GM04503 (cell line): ENCODE results near the gene ANKRD11.
A peak's percentile ranks its signal among the peaks of the same experiment; 100 is the strongest.
"Not testable (repeated sequence)": the region's sequence is repeated elsewhere in the genome, so short reads cannot be mapped to it uniquely, and the experiment has no call there.

Experiments
- DNase-seq: peaks from one replicate; pipeline ENCODE4 v3.0.0-alpha.2; 2012; ENCODE audit warnings: low read depth

Gene ANKRD11

DNA sequence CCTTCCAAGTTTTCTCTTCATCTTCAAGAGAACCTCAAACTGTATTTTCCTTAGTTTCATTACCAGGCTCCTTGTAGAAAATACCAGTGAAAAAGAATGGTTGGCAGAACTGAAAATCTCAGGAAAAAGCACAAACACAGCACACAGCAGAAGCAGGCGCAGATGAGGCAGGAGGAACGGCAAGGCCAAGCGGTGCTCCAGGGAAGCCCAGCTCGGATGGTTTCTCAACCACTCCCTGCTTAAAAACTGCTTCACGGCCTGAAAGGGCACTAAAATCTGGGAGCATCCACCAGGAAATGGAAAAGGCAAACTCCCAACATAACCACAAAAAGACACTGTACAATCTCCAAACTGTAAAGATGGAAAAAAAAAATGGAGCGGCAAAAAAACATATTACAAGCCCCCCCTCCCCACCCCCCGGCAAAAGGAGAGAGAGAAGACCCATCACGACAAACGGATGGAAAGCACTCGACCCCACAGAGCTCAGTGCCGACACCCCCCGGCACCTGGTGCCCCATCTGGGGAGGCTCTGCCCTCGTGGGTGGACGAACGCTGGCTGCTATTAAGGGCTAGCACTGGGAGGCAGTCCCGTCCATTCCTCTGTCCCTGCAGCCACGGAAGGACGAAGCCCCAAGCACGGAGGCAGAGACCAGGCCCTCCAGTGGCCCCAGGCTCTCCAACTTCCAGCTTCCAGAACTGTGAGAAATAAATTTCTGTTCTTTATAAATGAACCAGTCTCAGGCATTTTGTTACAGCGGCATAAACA, 145.3 kb downstream of the ANKRD11 start:
- DNase-seq, result no peak

DNA sequence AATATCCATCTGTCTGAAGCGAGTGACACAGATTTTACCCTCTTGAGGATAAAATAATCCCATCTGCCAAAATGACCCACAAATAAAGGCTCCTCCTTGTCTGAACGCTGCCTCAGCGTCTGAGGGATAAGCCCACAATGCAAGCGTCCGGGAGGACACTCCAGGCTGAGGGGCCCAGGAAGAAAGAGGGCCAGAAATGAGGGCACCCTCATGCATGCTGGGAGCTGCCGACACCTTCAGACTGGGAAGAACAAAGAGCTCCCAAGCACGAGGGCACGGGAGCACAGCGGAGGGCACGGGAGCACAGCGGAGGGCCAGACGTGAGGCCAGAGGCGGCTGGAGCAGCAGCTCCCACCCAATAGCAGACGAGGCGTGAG, 145.9 kb downstream of the ANKRD11 start:
- DNase-seq, result no peak

DNA sequence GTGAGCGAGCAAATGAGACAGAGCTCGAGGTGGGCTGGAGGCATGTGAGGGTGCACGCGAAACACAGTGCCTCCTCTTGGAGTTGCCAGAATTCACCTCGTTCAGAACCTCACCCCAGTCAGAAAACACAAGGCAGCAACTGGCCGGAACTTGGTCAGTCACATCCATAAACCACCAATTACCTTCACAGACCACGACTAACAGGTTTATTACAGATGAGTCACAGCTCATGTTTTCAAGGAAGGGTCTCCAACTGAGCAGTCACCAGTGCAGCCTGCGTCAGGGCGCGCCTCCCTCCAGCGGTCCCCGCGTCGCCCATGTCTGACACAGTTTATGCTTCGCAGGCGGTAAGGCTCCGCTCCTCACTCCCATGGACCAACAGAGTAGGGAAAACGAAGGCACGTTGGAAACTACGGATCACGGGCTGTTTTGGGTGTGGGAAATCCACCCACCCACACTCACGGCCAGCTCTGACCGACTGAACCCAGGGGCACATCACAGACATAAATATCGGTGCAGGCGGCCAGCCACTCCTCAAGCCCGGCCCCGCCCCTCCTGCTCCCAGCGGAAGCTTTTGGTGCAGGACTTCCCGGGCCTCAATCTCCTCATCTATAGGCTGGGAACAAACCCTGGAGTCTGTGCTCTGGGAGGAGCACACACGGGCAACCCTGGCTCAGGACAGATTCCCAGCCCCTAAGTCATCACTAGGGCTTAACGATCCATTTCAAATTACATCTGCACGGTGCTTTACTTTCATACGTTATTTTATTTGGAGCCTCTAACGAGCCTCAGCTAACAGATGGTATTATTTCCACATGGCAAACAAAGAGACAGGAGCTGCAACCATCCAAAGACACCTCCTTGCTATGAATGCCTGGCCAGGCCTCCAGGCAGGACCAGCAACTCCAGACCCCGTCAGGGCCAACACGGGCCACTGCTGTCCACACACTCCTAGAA, 146.6 kb downstream of the ANKRD11 start:
- DNase-seq, result no peak

DNA sequence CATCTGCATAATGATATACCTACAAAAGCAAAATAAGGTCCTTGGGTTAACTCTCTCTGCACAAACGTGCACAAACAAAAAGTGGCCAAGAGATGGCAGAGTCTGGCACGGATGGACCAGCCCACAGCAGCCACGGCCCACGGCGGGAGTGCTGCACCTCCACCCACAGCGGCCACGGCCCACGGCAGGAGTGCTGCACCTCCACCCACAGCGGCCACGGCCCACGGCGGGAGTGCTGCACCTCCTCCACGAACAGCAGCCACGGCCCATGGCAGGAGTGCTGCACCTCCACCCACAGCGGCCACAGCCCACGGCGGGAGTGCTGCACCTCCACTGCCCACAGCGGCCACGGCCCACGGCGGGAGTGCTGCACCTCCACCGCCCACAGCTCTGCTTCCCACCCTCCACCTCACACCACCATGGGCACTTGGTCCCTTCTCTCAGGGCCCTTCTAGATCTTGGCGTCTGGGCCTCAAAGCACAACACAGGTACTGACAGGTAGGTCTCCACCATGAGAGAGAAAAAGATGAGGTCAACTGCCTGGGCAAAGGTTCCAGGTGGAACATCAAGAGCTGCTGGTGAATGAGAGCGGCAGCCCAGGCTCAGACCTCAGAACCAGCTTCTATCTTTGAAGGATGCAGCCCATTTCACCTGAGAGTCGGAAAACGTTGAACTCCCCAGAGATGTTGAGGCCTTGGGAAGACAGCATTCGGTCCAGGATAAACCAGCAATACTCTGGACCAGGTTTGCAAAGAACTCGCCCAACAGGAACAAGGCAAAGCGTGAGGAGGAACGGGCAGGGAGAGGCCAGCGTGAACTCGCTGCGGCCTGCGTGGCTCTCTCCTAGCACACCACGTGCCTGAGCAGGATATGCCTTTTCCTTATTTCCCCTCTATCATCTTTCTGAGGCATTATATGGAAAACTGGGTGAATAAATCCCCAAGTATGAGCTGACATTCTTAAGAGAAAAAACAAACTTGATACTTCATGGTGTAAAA, 148.4 kb downstream of the ANKRD11 start:
- DNase-seq, result no peak

DNA sequence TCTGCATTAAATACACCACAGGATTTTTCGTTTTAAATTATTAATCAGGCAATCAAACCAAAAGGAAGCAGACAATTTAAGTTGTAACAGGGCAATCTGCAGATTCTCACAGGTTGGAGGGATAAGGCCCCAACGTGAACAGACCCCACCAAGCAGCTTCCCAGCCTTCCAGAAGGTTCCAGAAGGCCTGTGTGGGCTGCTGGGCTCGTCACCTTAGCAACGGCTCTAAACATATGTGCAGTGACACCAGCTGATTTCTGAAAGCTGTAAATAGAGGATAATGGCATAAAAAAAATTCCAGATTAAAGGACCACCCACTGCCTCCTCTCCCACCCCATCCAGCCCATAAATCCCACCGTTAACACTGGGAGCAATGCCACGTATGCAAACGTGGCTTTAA, 149.1 kb downstream of the ANKRD11 start:
- DNase-seq, result no peak

DNA sequence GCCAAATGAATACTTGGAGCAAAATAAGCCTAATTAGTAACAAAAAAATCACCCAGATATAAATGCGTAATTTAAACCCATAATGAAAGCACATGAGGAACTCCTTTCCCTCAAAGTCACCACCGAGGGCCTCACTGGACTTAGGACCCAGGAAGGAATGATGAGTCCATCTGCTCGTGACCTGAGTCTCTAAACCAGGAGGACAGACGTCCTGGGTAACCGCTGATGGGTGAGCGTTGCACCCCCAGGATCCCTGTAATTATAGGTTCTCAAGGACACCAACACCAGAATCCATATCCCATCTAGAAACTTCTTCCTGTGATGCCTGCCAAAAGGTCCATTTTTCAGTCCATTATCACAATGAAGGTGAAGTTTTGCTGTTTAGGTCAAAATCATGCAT, 151.5 kb downstream of the ANKRD11 start:
- DNase-seq, result no peak

DNA sequence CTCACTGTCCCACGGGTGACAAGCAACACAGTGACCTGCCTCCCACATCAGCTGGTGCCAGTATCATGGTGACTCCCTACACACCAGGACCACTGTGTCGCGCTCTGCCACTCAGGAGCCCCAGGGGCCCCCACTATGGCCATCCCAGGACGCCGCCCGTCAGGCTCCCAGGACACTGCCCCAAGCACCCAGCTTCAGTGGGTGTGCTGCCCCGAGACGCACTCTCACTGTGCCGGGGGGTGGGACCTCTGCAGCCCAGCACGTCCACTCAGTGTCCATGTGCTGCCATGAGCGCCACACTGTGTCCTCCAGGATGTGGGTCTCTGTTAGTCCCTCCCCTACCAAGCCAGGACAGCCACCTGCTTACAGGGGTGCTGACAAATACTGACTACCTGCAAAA, 152.4 kb downstream of the ANKRD11 start:
- no peak for DNase-seq

DNA sequence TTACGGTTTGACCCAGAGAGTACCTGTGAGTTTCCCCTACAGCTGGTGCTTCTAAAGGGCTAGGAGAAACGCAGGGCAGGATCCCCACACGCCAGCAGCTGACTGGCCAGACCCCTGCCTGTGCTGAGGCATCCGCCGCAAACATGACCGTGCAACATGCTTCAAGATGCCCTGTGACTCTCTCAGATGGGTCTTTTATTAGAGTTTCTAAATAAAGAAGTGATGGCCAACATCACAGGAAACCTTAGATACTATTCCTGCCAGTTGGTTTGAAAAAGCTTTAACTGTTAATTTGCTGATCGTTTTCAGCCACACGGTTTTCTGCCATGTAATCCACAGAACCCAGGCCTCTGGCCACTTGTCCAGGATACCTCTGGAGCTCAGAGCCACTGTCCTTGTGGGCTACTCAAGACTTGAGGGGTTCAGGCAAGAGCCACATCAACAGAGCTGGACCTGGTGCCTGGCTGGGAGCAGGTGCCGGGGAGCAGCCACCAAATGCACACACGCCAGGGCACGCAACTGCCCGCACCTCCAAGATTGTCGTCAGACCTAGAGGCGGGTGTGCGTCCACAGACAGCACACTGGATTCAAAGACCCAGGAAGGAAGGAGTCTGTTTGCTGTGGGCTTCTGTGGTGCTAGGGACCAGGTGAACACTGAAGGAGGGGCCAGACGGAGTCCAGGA, 154.4 kb downstream of the ANKRD11 start:
- no peak for DNase-seq

DNA sequence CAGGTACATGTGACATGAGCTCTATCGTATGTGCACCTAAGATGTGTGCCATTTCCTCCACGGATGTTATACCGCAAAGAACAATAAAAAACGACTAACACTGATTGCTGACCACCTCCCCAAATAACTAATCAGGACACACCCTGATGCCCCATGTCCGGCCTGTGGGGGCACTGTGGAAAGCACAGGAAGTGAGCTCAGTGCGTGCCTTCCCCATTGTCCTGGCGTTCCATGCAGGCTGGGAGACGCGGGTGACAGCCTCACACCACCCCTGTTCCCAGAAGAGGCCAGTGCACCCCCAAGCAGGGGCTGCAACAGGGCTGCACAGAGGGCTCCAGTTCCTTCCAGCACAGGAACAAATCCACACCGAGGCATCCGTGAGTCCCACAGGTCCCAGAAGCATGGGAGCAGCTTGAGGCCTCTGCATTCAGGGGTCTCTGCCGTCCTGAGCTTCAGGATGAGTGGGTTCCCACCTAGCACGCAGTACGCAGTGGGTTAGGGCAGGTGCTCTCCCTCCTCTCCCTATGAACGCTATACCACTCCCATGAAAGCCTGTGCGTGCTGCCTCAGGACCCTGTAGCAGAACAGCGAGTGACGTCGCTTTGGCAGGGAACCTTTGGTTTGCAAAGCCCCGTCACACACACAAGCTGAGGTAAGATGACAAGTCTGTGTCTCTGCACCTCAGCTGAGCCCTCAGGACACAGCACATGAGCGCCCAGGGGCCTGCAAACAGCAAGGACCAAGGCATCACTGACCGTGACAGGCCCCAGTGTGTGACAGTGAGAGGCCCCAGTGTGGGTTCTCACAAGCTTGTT, 155.2 kb downstream of the ANKRD11 start:
- DNase-seq, result no peak

DNA sequence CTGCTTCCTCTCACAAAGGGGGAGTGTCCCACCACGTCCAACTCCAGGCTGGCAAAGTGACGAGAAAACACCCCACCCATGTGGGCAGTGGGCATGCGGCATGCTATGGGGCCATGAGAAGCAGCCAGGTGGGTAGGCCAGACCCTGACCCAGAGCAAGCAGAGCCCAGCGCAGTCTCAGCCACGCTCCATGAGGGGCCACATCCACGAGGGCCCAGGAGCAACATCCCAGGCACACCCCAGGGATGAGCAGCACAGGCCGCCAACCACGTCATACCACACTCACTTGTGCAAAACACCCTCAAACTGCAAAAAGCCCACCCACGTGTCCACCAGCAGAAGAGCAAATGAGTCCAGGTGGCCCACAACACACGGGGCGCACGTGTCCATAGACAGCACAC, 155.9 kb downstream of the ANKRD11 start:
- no peak for DNase-seq

DNA sequence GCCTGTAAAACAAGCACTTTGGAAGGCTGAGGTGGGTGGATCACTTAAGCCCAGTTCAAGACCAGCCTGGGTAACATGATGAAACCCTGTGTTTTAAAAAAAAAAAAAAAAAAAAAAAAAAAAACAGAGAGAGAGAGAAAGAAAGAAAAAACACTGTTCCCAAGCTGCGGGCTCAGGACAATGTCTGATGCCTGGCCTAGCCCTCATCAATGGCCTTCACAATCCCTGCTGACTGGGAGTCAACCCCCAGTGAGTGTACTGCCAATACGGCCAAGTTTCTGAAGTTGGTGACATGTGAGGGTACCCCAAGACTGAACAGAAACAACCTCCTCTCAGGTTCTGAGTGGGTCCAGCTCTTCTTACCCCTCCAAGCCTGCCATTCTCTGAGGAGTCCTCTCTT, 156.3 kb downstream of the ANKRD11 start:
- DNase-seq, result no peak

DNA sequence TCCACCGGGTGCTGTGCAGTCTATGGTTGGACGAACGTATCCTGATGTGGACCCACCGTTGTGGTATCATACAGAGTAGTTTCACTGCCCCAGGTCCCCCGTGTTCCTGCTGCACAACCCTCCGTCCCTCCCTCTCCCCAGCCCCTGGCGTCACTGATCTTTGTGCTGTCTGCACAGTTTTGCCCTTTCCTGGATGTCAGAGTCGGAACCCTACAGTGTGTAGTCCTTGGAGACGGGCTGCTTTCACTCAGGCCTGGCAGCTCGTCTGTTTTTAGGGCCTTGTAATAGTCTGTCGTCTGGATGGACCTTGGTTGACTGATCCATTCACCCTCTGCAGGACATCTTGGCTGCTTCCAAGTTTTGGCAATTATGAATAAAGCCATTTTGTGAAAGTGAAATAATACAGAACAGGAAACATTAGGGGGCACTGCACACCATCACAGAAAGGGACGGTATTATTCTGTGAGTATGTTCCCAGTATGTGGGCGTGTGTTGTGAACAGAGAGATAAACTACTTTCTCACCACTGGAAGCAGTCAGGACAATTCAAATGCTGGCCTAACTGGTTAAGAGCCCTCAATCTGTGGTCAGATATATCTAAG, 156.9 kb downstream of the ANKRD11 start:
- peak; percentile 57 for DNase-seq

DNA sequence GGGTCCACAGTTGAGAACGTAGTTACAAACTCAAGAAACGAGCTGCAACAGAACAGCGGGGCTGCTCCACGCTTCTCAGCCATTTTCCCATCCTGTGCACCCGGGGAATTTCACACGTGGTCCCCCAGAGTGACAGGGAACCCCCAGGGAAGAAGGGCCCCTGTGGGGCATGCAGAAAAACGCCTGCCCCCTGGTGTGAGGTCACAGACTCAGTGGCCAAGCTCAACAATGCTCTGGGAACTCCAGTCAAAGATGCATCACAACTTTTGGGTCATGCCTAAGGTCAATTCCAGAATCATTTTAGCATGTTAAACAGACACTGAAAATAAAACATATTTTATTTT, 157.5 kb downstream of the ANKRD11 start:
- DNase-seq, result no peak

DNA sequence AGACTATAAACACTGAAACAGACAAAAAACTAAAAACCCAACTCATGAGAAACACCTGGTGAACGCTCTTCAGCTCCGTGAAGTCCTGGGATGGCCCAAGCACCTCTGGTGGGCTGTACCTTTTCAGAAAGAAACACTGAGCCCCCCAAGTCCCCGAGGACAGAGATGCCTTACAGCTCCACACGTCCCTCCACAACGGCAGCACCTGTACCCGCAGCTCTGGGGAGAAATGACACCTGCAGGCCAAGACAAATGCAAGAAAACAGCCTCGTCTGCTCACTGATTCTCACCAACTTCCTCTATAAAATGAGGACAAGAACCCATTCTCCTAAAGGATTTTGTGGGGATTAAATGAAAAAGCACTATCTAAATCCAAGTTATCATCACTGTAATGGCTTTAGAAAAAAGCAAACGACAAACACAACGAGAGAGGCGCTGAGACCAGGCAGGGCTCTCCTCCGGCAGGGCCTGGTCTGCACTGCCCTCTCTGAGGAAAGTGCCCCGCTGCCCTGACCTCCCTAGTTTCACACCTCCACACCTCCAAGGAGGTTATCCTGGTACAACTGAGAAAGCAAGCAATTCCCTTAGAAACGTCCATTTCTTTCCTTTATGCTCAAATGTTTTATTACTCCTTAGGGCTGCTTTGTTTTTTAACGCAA, 158.0 kb downstream of the ANKRD11 start:
- no peak for DNase-seq

DNA sequence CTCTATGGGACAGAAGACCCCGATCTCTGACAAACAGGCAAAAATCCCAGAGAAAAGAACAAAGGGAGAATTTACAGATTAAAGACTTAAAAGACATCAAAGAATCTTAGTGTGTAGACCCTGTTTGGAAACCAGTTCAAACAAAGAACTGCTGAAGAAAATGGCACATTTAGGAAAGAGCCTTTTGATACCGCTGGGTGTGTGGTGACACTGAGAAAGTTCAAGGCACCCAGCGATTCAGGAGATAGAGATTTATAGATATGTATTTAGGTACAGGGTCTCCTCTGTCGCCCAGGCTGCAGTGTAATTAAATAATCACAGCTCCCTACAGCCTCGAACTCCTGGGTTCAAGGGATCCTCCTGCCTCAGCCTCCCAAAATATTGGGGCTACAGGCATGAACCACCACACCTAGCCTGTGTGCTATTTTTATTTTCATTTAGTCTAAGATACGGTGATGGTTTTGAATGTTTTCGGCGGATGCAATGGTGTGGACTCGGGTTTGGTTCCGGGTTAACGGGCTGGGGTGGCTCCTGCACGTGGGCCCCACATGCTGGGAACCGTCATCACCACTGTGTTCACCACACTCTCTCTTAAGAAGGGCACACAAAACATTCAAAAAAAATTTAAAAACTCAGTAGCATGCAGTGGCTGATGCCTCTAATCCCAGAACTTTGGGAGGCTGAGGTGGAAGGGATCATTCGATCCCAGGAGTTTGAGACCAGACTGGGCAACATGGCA, 158.8 kb downstream of the ANKRD11 start:
- DNase-seq, result no peak

DNA sequence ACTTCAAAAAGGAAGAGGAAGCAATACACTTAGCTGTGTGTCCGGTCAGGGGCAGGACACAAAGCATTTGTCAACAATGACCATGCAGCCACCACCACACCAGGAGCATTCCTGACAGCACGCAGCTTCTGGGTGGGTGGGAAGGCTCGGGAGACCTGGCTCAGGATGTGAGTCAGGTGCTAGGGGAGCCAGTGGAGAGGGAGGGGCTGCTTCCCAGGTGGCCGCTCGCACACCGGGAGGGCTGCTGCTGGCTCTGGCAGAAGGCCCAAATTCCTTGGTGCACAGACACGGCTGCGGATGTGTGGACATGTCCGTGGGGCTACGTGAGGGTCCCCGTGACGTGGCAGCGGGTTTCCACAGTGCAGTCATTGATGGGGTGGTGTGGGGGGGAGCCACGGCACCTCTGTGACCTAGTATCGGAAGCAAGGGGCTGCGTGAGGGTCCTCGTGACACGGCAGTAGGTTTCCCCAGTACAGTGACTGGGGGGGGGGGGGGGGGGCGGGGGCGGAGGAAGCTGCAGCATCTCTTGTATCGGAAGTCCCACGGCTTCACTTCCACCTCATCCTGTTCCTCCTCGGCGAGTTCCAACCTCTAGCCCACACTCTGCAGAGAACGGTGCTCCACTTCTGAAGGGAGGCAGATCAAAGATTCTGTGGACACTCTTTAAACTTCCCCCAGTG, 160.0 kb downstream of the ANKRD11 start:
- DNase-seq, result no peak

DNA sequence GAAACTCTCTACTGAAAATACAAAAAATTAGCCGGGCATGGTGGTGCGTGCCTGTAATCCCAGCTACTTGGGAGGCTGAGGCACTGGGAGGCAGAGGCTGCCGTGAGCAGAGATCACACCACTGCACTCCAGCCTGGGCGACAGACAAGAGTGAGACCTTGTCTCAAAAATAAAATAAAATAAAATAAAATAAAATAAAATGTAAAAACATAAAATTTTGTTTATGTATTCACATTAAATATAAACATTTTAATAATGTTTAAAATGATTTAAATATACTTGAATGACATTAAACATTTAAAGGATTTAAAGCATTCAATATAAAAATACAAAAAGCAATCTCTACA, 160.6 kb downstream of the ANKRD11 start:
- DNase-seq, result not testable (repeated sequence)
